Measurements from ENCODE around the gene DPAGT1. TPM values are rescaled to one million over a fixed set of nuclear protein-coding genes. Genes with fewer than 3 reads are reported as not detected.

Gene DPAGT1
- polyA plus RNA-seq, 3 donors, result 37.0 to 54.2 (median 39.7) TPM

GRCh38 chr11:119126675-119127268 lies 25.1 kb upstream of the DPAGT1 start:
- H3K9ac ChIP-seq (ENCODE audit: insufficient read depth, low read length, poor library complexity, severe bottlenecking), result no peak overlapping the region
- TF ChIP-seq, protein P1, sequence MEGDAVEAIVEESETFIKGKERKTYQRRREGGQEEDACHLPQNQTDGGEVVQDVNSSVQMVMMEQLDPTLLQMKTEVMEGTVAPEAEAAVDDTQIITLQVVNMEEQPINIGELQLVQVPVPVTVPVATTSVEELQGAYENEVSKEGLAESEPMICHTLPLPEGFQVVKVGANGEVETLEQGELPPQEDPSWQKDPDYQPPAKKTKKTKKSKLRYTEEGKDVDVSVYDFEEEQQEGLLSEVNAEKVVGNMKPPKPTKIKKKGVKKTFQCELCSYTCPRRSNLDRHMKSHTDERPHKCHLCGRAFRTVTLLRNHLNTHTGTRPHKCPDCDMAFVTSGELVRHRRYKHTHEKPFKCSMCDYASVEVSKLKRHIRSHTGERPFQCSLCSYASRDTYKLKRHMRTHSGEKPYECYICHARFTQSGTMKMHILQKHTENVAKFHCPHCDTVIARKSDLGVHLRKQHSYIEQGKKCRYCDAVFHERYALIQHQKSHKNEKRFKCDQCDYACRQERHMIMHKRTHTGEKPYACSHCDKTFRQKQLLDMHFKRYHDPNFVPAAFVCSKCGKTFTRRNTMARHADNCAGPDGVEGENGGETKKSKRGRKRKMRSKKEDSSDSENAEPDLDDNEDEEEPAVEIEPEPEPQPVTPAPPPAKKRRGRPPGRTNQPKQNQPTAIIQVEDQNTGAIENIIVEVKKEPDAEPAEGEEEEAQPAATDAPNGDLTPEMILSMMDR (IDR thresholded peaks at IDR 0.05), result no peak
- intact Hi-C loops (cut with micrococcal nuclease), result no loop called here
- no peaks in the 10 kb centered on the region for H3K9me3 ChIP-seq (replicated peaks in 1 of 2; ENCODE audit: control insufficient read depth in 1 of 2, insufficient read depth in 1 of 2, low read length in 2 of 2)
- Mint-ChIP-seq H3K9me3 (no peaks in the 10 kb centered on the region), H3K4me1 (peaks cover 18% of the 10 kb centered on the region), H3K4me3 (no peak overlapping the region), H3K36me3 (peaks cover 53 to 70% of the 10 kb centered on the region in 2 donors), H3K27ac (peak overlapping the region in 1 of 7 donors; percentile 60), H3K27me3 (ENCODE audit: low read depth in 3 of 3) (no peaks in the 10 kb centered on the region)
- no peak for DNase-seq
- peaks cover 9 to 14% of the 10 kb centered on the region in 2 donors for H3K4me1 ChIP-seq (ENCODE audit: control insufficient read depth in 1 of 2, insufficient read depth in 2 of 2, low read length in 2 of 2)
- H3K4me3 ChIP-seq (replicated peaks in 1 of 3; ENCODE audit: low read depth in 2 of 3, low read length in 3 of 3), result no peak overlapping the region
- H4K20me1 ChIP-seq (ENCODE audit: insufficient read depth, low read length), result peaks cover 24% of the 10 kb centered on the region
- no peak overlapping the region for H2AFZ ChIP-seq (ENCODE audit: insufficient read depth, low read depth, low read length, poor library complexity, severe bottlenecking)
- H3K4me2 ChIP-seq (replicated peaks; ENCODE audit: extremely low read depth, low read length, poor library complexity, severe bottlenecking), result no peak overlapping the region
- H3K27ac ChIP-seq (ENCODE audit: low read depth in 1 of 2, low read length in 2 of 2), result no peak overlapping the region
- H3K27me3 ChIP-seq (ENCODE audit: control insufficient read depth in 2 of 2, insufficient read depth in 2 of 2, low read length in 2 of 2), result no peaks in the 10 kb centered on the region
- peaks cover 42 to 74% of the 10 kb centered on the region in 2 donors for H3K36me3 ChIP-seq (replicated peaks in 1 of 2; ENCODE audit: control insufficient read depth in 1 of 2, insufficient read depth in 2 of 2, low read length in 2 of 2)
- 100% methylated on average over 1 of the region's 5 CpGs for WGBS (ENCODE audit: insufficient coverage)
- peaks cover 30% of the 10 kb centered on the region for H3K79me2 ChIP-seq (ENCODE audit: insufficient read depth, low read length)

DNA sequence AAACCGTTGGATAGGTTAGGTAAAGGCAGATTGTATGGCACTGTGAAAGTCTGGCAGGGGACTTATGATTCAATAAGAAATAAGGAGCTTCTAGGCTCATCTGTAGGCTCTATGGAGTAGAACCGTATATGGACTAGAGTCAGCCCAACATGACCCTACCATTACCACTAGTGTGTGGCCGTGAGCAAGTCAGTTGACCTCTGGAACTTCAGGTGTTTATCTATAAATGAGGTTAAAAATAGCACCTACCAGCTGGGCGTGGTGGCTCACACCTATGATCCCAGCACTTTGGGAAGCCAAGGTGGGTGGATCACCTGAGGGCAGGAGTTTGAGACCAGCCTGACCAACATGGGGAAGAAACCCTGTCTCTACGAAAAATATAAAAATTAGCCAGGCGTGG lies 24.2 kb upstream of the DPAGT1 start:
- Mint-ChIP-seq H3K9me3 (no peaks in the 10 kb centered on the region), H3K36me3 (peaks cover 44 to 60% of the 10 kb centered on the region in 2 donors), H3K4me3 (no peak overlapping the region), H3K27me3 (ENCODE audit: low read depth in 3 of 3) (peaks cover 0 to 2% (median 0%) of the 10 kb centered on the region in 3 donors), H3K4me1 (peaks cover 20% of the 10 kb centered on the region), H3K27ac (peak overlapping the region in 1 of 7 donors; percentile 45)
- intact Hi-C loops (cut with micrococcal nuclease), result no loop called here
- Histone ChIP-seq H3K79me2 (ENCODE audit: insufficient read depth, low read length) (peaks cover 33% of the 10 kb centered on the region), H3K9me3 (replicated peaks in 1 of 2; ENCODE audit: control insufficient read depth in 1 of 2, insufficient read depth in 1 of 2, low read length in 2 of 2) (no peaks in the 10 kb centered on the region), H3K27ac (ENCODE audit: low read depth in 1 of 2, low read length in 2 of 2) (no peak overlapping the region), H4K20me1 (ENCODE audit: insufficient read depth, low read length) (peaks cover 24% of the 10 kb centered on the region), H3K4me3 (replicated peaks in 1 of 3; ENCODE audit: low read depth in 2 of 3, low read length in 3 of 3) (no peak overlapping the region), H3K9ac (ENCODE audit: insufficient read depth, low read length, poor library complexity, severe bottlenecking) (no peak overlapping the region), H3K27me3 (ENCODE audit: control insufficient read depth in 2 of 2, insufficient read depth in 2 of 2, low read length in 2 of 2) (no peaks in the 10 kb centered on the region), H2AFZ (ENCODE audit: insufficient read depth, low read depth, low read length, poor library complexity, severe bottlenecking) (no peak overlapping the region), H3K4me1 (ENCODE audit: control insufficient read depth in 1 of 2, insufficient read depth in 2 of 2, low read length in 2 of 2) (peaks cover 11 to 19% of the 10 kb centered on the region in 2 donors), H3K4me2 (replicated peaks; ENCODE audit: extremely low read depth, low read length, poor library complexity, severe bottlenecking) (no peak overlapping the region), H3K36me3 (replicated peaks in 1 of 2; ENCODE audit: control insufficient read depth in 1 of 2, insufficient read depth in 2 of 2, low read length in 2 of 2) (peaks cover 32 to 64% of the 10 kb centered on the region in 2 donors)
- TF ChIP-seq, protein P1 (IDR thresholded peaks at IDR 0.05), result no peak
- 100% methylated on average over 3 of the region's 6 CpGs for WGBS (ENCODE audit: insufficient coverage)
- no peak for DNase-seq

All from CD14-positive monocyte (primary cell).